Sciatic nerve (tissue), 2 donors: ENCODE results near the gene MTA3. TPM values are rescaled to one million over a fixed set of nuclear protein-coding genes. Genes with fewer than 3 reads are reported as not detected.

Experiments used
- ATAC-seq: fragments of 200-7000 bp; cut with Tn5 transposase; one replicate; pipeline ENCODE4 v1.9.1; 2020; ENCODE audit warnings: mild to moderate bottlenecking, moderate library complexity
- DNase-seq: peaks from one replicate; pipeline ENCODE4 v3.0.0-alpha.2; 2020; ENCODE audit warnings: low spot score
- intact Hi-C: fragments of 100-400 bp; cut with DNase I; formaldehyde crosslinking; loops from one replicate; pipeline ENCODE4 v1.14.2; 2022
- total RNA-seq: library from RNA; stranded (reverse); fragmentation: NEBNext Ultra II Directional; extraction: Animal tissue kit (Norgen Biotek cat#: 25700); gene quantifications from one replicate; pipeline ENCODE4 v1.2.1, GENCODE V29; 2021
- donor health status: DM: no; HTN: no; CAD: no.
- donor health status: DM: no; HTN: no; CAD: no.

MTA3 gene
- total RNA-seq, 1 donor from 2014 or later = 59.6 TPM

GRCh38 chr2:42645551-42645950 is 77.1 kb downstream of the MTA3 start:
- intact Hi-C loops = no loop called here

GRCh38 chr2:42648796-42649195 is 80.4 kb downstream of the MTA3 start:
- no peak for DNase-seq
- ATAC-seq = no peak
- intact Hi-C loops = no loop called here

More at GRCh38 chr2:42645551-42645950, 77.1 kb downstream of the MTA3 start:
- ATAC-seq (no peak), DNase-seq (no peak)

GRCh38 chr2:42651057-42651456 is 82.6 kb downstream of the MTA3 start:
- intact Hi-C loops = loop anchor here (10.0 kb wide), 1 partner anchor 156 kb away; the partner anchor contains the start of gene KCNG3
- no peak for ATAC-seq
- no peak for DNase-seq

GRCh38 chr2:42652086-42652485 is 83.7 kb downstream of the MTA3 start:
- ATAC-seq (no peak), DNase-seq (no peak)
- intact Hi-C loops = loop anchor here (10.0 kb wide), 1 partner anchor 157 kb away; the partner anchor contains the start of gene KCNG3

- intact Hi-C loops = loop anchor here (10.0 kb wide), 1 partner anchor 158 kb away; the partner anchor contains the start of gene KCNG3
- DNase-seq = no peak
- no peak for ATAC-seq
Measured at GRCh38 chr2:42653039-42653438, 84.6 kb downstream of the MTA3 start.

GRCh38 chr2:42653908-42654445 is 85.5 kb downstream of the MTA3 start:
- intact Hi-C loops = loop anchor here (10.0 kb wide), 1 partner anchor 159 kb away; the partner anchor contains the start of gene KCNG3
- ATAC-seq = no peak
- DNase-seq = no peak

GRCh38 chr2:42658306-42658705 is 89.9 kb downstream of the MTA3 start:
- ATAC-seq (no peak), DNase-seq (no peak)
- intact Hi-C loops = loop anchor here (10.0 kb wide), 1 partner anchor 164 kb away; the partner anchor contains the start of gene KCNG3

GRCh38 chr2:42659609-42660008 is 91.2 kb downstream of the MTA3 start:
- DNase-seq (no peak), ATAC-seq (no peak)
- intact Hi-C loops = loop anchor here (10.0 kb wide), 1 partner anchor 165 kb away; the partner anchor contains the start of gene KCNG3

GRCh38 chr2:42663106-42663780 is 94.8 kb downstream of the MTA3 start:
- intact Hi-C loops = no loop called here
- ATAC-seq = peak; percentile 91
- DNase-seq = peak; percentile 75

GRCh38 chr2:42663828-42664227 is 95.4 kb downstream of the MTA3 start:
- ATAC-seq = peak; percentile 29
- no peak for DNase-seq
- intact Hi-C loops = no loop called here

GRCh38 chr2:42673989-42674579 is 105.7 kb downstream of the MTA3 start:
- intact Hi-C loops = no loop called here
- ATAC-seq = no peak
- DNase-seq = no peak

- ATAC-seq = no peak
- intact Hi-C loops = no loop called here
Measured at GRCh38 chr2:42675815-42676214, 107.4 kb downstream of the MTA3 start.

GRCh38 chr2:42685303-42685702 is 116.9 kb downstream of the MTA3 start:
- ATAC-seq (no peak), DNase-seq (no peak)
- intact Hi-C loops = no loop called here

More at GRCh38 chr2:42675815-42676214, 107.4 kb downstream of the MTA3 start:
- DNase-seq = no peak

- ATAC-seq (peak; percentile 26), DNase-seq (no peak)
- intact Hi-C loops = no loop called here
Measured at GRCh38 chr2:42693013-42693615, 124.7 kb downstream of the MTA3 start.

GRCh38 chr2:42693688-42694479 is 125.5 kb downstream of the MTA3 start:
- no peak for DNase-seq
- intact Hi-C loops = no loop called here
- ATAC-seq = peak; percentile 28

- intact Hi-C loops = no loop called here
- ATAC-seq (no peak), DNase-seq (no peak)
Measured at GRCh38 chr2:42696987-42697386, 128.6 kb downstream of the MTA3 start.

- DNase-seq = no peak
- no peak for ATAC-seq
- intact Hi-C loops = no loop called here
Measured at GRCh38 chr2:42698940-42699339, 130.5 kb downstream of the MTA3 start.

GRCh38 chr2:42706836-42707235 is 138.4 kb downstream of the MTA3 start:
- ATAC-seq (no peak), DNase-seq (no peak)
- intact Hi-C loops = no loop called here

GRCh38 chr2:42708179-42708578 is 139.7 kb downstream of the MTA3 start:
- intact Hi-C loops = no loop called here
- DNase-seq = no peak
- ATAC-seq = no peak
